ENCODE measurements around the gene RAB24.

DNA sequence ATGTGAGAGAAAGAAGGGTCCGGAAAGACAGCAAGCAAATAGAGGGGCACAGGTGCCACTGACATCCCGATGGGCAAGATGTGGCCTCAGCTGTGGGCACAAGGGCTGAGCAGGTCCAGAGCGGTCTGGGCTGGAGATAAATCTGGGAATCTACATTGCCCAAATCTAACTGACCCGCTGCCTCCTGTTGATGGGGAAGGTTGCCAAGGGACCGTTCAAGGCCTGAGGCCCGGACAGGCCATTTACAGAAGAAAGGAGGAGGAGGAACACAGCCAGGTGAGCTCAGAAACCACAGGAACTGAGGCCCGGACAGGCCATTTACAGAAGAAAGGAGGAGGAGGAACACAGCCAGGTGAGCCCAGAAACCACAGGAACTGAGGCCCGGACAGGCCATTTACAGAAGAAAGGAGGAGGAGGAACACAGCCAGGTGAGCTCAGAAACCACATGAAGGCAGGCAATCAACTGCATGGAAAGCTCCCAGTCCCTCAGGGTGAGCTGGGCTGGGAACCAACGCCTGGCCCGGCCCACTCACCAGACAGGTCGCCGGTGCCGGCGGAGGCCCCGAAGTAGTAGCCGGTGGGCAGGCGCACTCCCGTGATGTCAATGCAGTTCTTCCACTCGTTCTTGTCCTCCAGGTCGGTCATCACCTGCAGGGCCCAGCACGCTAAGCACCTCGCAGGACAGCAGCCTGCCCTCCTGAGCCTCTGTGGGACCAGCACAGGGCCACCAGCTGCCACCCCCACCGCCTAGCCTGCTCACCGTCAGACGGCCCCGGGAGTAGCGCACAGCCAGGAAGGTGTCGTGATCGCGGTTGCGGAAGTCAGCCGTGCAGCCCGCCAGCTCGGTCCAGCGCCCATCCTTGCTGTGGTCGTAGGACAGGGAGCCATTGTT lies 33.3 kb upstream of the RAB24 start:
- TF ChIP-seq CTCF (IDR thresholded peaks at IDR 0.05) (no peak), POLR2A (IDR thresholded peaks at IDR 0.05; ENCODE audit: low read length) (no peak), NFE2L2 (conservative IDR thresholded peaks at IDR 0.05; ENCODE audit: low read length) (no peak), CHD4 (IDR thresholded peaks at IDR 0.05; ENCODE audit: borderline replicate concordance) (no peak), RAD21 (conservative IDR thresholded peaks at IDR 0.05 in 1 of 2, IDR thresholded peaks at IDR 0.05 in 1 of 2) (no peak)
